GM23248 (cell line): Measurements from ENCODE around the gene SNRNP70. TPM values are rescaled to one million over a fixed set of nuclear protein-coding genes. Genes with fewer than 3 reads are reported as not detected.
A peak's percentile ranks its signal among the peaks of the same experiment; 100 is the strongest.

Experiments
- DNase-seq: peaks from one replicate; pipeline ENCODE4 v3.0.0-alpha.2; 2015
- H2AFZ ChIP-seq: fragments of 200-600 bp; sonication (generic); 2 replicates; pipeline ENCODE4 v1.6.1; 2016; ENCODE audit warnings: antibody characterized with exemption
- H3F3A ChIP-seq: fragments of 200-600 bp; sonication (generic); 2 replicates; pipeline ENCODE4 v1.6.1; 2016; ENCODE audit warnings: mild to moderate bottlenecking, antibody characterized with exemption, mixed run types; ENCODE audit not compliant: insufficient read depth
- H3K27ac ChIP-seq: fragments of 200-600 bp; sonication (generic); 2 replicates; pipeline ENCODE4 v1.5.1; 2016; ENCODE audit warnings: mild to moderate bottlenecking
- H3K27me3 ChIP-seq: fragments of 200-600 bp; sonication (generic); replicated peaks from 2 replicates; pipeline ENCODE4 v1.6.1; 2016; ENCODE audit warnings: mild to moderate bottlenecking; ENCODE audit not compliant: insufficient read depth
- H3K36me3 ChIP-seq: fragments of 200-600 bp; sonication (generic); 2 replicates; pipeline ENCODE4 v1.6.1; 2016; ENCODE audit warnings: low read depth, mild to moderate bottlenecking
- H3K4me1 ChIP-seq: fragments of 200-600 bp; sonication (generic); 2 replicates; pipeline ENCODE4 v1.6.1; 2016; ENCODE audit warnings: mild to moderate bottlenecking; ENCODE audit not compliant: insufficient read depth
- H3K4me2 ChIP-seq: fragments of 200-600 bp; sonication (generic); one replicate; pipeline ENCODE4 v1.6.1; 2016; ENCODE audit warnings: mild to moderate bottlenecking; ENCODE audit not compliant: unreplicated experiment
- H3K4me3 ChIP-seq: fragments of 200-600 bp; sonication (generic); 2 replicates; pipeline ENCODE4 v1.5.1; 2016; ENCODE audit warnings: mild to moderate bottlenecking
- H3K79me2 ChIP-seq: fragments of 200-600 bp; sonication (generic); 2 replicates; pipeline ENCODE4 v1.6.1; 2016; ENCODE audit warnings: mild to moderate bottlenecking; ENCODE audit not compliant: insufficient read depth
- H3K9ac ChIP-seq: fragments of 200-600 bp; sonication (generic); 2 replicates; pipeline ENCODE4 v1.6.1; 2016; ENCODE audit warnings: mild to moderate bottlenecking
- H3K9me2 ChIP-seq: fragments of 200-600 bp; sonication (generic); 2 replicates; pipeline ENCODE4 v1.6.1; 2016; ENCODE audit warnings: mixed run types, mild to moderate bottlenecking, moderate library complexity; ENCODE audit not compliant: insufficient read depth
- H3K9me3 ChIP-seq: fragments of 200-600 bp; sonication (generic); one replicate; pipeline ENCODE4 v1.6.1; 2017; ENCODE audit warnings: low read depth
- H4K20me1 ChIP-seq: fragments of 200-600 bp; sonication (generic); 2 replicates; pipeline ENCODE4 v1.6.0; 2016; ENCODE audit not compliant: insufficient read depth
- EZH2 ChIP-seq: fragments of 200-600 bp; sonication (generic); IDR thresholded peaks from 2 replicates; pipeline ENCODE4 v1.6.1; 2018; ENCODE audit warnings: antibody characterized with exemption, mild to moderate bottlenecking; ENCODE audit not compliant: insufficient read depth, poor library complexity, severe bottlenecking
- EZH2phosphoT487 ChIP-seq: fragments of 200-600 bp; sonication (generic); IDR thresholded peaks from 2 replicates; pipeline ENCODE4 v1.6.1; 2018; ENCODE audit warnings: antibody characterized with exemption, moderate library complexity, mild to moderate bottlenecking, low read depth; ENCODE audit not compliant: insufficient read depth
- WGBS, 2 experiments: methylation state at CpG; one replicate each; pipeline ENCODE4 v1.1.6; 2015 to 2017; ENCODE audit warnings: low lambda C conversion rate in 2 of 2, low coverage in 1 of 2; ENCODE audit errors: missing lambda C conversion rate in 2 of 2; 5-methylcytosine and 5-hydroxymethylcytosine counted together
- in situ Hi-C: fragments of 300-500 bp; cut with MboI; formaldehyde crosslinking; loops from 2 replicates; pipeline ENCODE4 v1.15.0; 2020
- polyA plus RNA-seq: library from polyadenylated mRNA; unstranded; fragments of >200 nt; fragmentation: Nextera tagmentation; extraction: Ambion mirVana; gene quantifications from 2 replicates; pipeline ENCODE4 v1.2.1, GENCODE V29; 2016
- total RNA-seq: library from RNA; depleted of rRNA; stranded (reverse); fragments of >200 nt; shearing (Covaris generic); gene quantifications from 2 replicates; pipeline ENCODE4 v1.2.3, GENCODE V29; 2014

Gene SNRNP70
- total and polyA plus RNA-seq, 2 experiments from 2014 or later = 104 to 146 TPM

DNA sequence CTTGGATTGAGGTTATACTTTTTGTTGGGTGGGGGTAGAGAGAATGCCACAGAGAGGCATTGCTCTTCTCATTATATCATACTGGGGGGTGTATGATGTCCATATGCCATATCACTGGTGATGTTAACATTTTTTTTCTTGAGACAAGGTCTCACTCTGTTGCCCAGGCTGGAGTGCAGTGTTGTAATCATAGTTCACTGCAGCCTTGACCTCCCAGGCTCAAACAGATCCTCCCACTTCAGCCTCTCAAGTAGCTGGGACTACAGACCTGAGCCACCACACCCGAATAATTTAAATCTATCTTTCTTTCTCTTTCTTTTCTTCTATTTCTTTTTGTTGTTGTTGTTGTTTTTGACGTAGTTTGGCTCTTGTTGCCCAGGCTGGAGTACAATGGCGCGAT is 4.9 kb upstream of the SNRNP70 start:
- no peaks in the 10 kb centered on the region for H3F3A ChIP-seq
- no peaks in the 10 kb centered on the region for H3K36me3 ChIP-seq
- no peak for DNase-seq
- no peak overlapping the region for H3K27ac ChIP-seq
- in situ Hi-C loops = no loop called here
- H3K9me3 ChIP-seq = no peaks in the 10 kb centered on the region
- H3K9me2 ChIP-seq = no peaks in the 10 kb centered on the region
- H3K4me2 ChIP-seq = no peak overlapping the region
- H3K4me3 ChIP-seq = no peak overlapping the region
- WGBS, 2 experiments = 65 to 71% methylated on average over 4 of the region's 4 CpGs
- H3K4me1 ChIP-seq = no peaks in the 10 kb centered on the region; the same call in 1 of the 2 replicates
- H2AFZ ChIP-seq = no peak overlapping the region
- H3K27me3 ChIP-seq = no peaks in the 10 kb centered on the region
- no peak overlapping the region for H3K9ac ChIP-seq
- H3K79me2 ChIP-seq = peaks cover 1% of the 10 kb centered on the region
- no peak for TF ChIP-seq EZH2
- no peak for TF ChIP-seq EZH2phosphoT487
- H4K20me1 ChIP-seq = no peaks in the 10 kb centered on the region

DNA sequence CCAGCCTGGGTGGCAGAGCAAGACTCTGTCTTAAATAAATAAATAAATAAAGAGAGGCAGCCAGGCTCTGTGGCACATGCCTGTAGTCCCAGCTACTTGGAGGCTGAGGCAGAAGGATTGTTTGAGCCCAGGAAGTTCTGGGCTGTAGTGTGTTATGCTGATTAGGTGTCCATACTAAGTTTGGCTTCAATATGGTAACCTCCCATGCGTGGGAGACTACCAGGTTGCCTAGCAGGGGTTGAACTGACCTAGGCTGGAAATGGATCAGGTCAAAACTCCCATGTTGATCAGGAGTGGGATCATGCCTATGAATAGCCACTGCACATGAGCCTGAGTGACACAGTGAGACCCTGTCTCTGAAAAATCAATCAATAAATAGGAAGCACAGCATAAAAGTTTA is 4.0 kb upstream of the SNRNP70 start:
- Histone ChIP-seq H3K36me3 (no peaks in the 10 kb centered on the region), H3K27me3 (no peaks in the 10 kb centered on the region), H3K4me2 (no peak overlapping the region), H3K9ac (no peak overlapping the region), H2AFZ (no peak overlapping the region), H3K9me2 (no peaks in the 10 kb centered on the region), H4K20me1 (peaks cover under 1% of the 10 kb centered on the region; the same call in 1 of the 2 replicates), H3K4me1 (no peaks in the 10 kb centered on the region; the same call in 1 of the 2 replicates), H3F3A (no peaks in the 10 kb centered on the region), H3K79me2 (peaks cover 10% of the 10 kb centered on the region), H3K27ac (no peak overlapping the region), H3K4me3 (no peak overlapping the region), H3K9me3 (no peaks in the 10 kb centered on the region)
- WGBS, 2 experiments = 35 to 61% methylated on average over 1 of the region's 1 CpG
- no peak for TF ChIP-seq EZH2
- no peak for TF ChIP-seq EZH2phosphoT487
- no peak for DNase-seq
- in situ Hi-C loops = no loop called here

DNA sequence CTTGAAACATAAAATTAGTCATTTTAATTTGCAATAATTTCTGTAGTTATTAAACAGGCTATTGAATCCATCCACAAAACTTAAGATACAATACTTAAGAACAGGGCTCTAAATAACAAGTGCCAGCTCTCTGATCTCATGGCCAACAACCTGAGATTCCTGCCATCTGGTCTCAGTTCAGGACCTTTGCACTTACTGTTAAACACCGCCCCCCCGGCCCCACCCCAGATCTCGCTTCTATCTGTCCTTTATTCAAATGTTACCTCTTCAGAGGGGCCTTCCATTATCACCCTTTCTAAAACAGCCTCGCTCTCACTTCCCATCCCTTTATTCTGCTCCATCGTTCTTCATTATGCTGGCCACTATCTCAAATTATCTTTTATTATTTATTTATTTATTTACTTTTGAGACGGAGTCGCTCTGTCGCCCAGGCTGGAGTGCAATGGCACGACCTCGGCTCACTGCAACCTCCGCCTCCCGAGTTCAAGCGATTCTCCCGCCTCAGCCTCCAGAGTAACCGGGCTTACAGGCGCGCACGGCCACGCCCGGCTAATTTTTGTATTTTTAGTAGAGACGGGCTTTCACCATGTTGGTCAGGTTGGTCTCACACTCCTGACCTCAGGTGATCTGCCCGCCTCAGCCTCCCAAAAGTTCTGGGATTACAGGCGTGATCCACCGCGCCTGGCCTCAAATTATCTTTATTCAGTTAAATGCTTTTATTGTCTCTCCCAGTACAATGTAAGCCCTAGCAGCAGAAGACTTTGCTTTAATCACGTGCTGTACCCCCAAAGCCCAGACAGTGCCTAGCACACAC is 838 bp upstream of the SNRNP70 start:
- peak overlapping the region; percentile 71 for H3K4me2 ChIP-seq
- no peaks in the 10 kb centered on the region for H3K9me2 ChIP-seq
- no peaks in the 10 kb centered on the region for H3F3A ChIP-seq
- peaks cover 13% of the 10 kb centered on the region for H3K4me1 ChIP-seq
- H3K79me2 ChIP-seq = peaks cover 41% of the 10 kb centered on the region
- peak overlapping the region; percentile 89 for H3K9ac ChIP-seq
- in situ Hi-C loops = no loop called here
- TF ChIP-seq EZH2 (no peak), EZH2phosphoT487 (no peak)
- H3K9me3 ChIP-seq = no peaks in the 10 kb centered on the region
- WGBS, 2 experiments = 62 to 63% methylated on average over 26 of the region's 26 CpGs
- peak overlapping the region; percentile 92 for H2AFZ ChIP-seq
- no peaks in the 10 kb centered on the region for H3K27me3 ChIP-seq
- H4K20me1 ChIP-seq = peaks cover 15% of the 10 kb centered on the region
- DNase-seq = no peak
- H3K36me3 ChIP-seq = 0 out of 2 replicates have a peak, but pooled peaks cover 6% of the 10 kb centered on the region
- peak overlapping the region; percentile 73 for H3K27ac ChIP-seq
- peak overlapping the region; percentile 90 for H3K4me3 ChIP-seq

GRCh38 chr19:49085868-49086232 is 599 bp downstream of the SNRNP70 start:
- peak overlapping the region; percentile 80 for H3K4me2 ChIP-seq
- peak overlapping the region; percentile 90 for H3K4me3 ChIP-seq
- H3K79me2 ChIP-seq = peaks cover 56% of the 10 kb centered on the region
- peaks cover 13% of the 10 kb centered on the region for H3K36me3 ChIP-seq
- TF ChIP-seq EZH2 = no peak
- no peak for TF ChIP-seq EZH2phosphoT487
- no peaks in the 10 kb centered on the region for H3K9me2 ChIP-seq
- peak overlapping the region; percentile 57 for H2AFZ ChIP-seq
- H3K27ac ChIP-seq = peak overlapping the region; percentile 73
- H3K9ac ChIP-seq = peak overlapping the region; percentile 89
- DNase-seq = peak; percentile 36
- WGBS, 2 experiments = 1 to 2% methylated on average over 14 of the region's 14 CpGs
- peaks cover 13% of the 10 kb centered on the region for H3K4me1 ChIP-seq
- H3K9me3 ChIP-seq = no peaks in the 10 kb centered on the region
- H3K27me3 ChIP-seq = no peaks in the 10 kb centered on the region
- H3F3A ChIP-seq = no peaks in the 10 kb centered on the region
- peaks cover 20% of the 10 kb centered on the region for H4K20me1 ChIP-seq
- in situ Hi-C loops = no loop called here
